Measurements from ENCODE around the gene FOXD4.
A peak's percentile ranks its signal among the peaks of the same experiment; 100 is the strongest.
"Not testable (repeated sequence)": the region's sequence is repeated elsewhere in the genome, so short reads cannot be mapped to it uniquely, and the experiment has no call there.

The FOXD4 gene

DNA sequence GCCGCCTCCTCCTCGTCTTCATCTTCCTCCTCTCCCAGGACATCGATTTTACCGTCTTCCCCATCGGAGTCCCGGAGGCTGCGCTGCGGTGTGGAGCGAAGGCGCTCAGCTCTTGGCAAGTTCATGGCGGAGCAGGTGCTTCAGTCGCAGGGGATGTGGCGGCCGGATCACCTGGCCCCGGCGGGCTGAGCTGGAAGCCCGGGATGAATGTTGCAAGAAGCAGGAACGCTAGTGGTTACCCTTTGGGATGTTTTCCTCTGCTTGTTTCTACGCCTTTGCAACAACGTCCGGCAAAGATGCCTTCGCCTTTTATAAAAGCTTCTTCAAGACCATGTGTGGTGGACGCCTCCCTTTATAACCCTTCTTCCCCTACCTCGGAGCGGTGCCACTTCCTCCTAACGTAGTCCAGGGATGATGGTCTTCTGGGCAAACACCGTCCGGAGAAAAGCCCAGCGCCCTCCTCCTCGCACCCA, at the start of gene FOXD4:
TSS of gene FOXD4 (minus strand) at position 423 of the 473 bp plus-strand sequence. CDS start at position 125, 298 bp downstream.
- H3K4me3 ChIP-seq (ENCODE audit: low read depth, low read length): peak within 1 kb of the TSS; percentile 41; the same call in 1 of the 2 replicates
- not testable (repeated sequence) for H3K9ac ChIP-seq (ENCODE audit: low read depth, low read length); H3K4me1 ChIP-seq (ENCODE audit: control insufficient read depth, insufficient read depth, low read length); H3K9me3 ChIP-seq (ENCODE audit: control insufficient read depth, insufficient read depth, low read length); H3K27ac ChIP-seq (ENCODE audit: low read depth, low read length); H3K36me3 ChIP-seq (ENCODE audit: control insufficient read depth, insufficient read depth, low read length)
- peaks cover 51% of the 10 kb centered on the region for H3K27me3 ChIP-seq (ENCODE audit: control insufficient read depth, insufficient read depth, low read length)

DNA sequence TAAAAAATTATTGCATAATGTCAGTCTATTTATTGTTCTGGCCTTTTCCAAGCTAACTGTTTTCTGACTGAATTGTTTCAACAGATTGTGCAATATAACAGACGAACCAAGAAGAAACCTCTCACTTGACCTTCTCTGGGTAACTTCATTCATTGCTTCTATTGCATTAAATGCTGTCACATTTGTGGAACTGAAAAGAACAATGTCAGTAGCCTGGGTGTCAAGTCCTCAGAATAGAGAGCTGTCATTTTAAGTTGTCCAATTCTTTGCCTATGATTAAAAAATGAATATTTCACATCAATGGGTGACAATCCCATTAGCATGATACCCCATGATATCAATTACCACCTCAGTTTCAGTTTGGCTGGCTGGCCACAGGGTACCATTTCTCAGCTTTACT, 41.7 kb upstream of the FOXD4 start:
- not testable (repeated sequence) for H3K27me3 ChIP-seq (ENCODE audit: control insufficient read depth, insufficient read depth, low read length); H3K27ac ChIP-seq (ENCODE audit: low read depth, low read length); H3K4me3 ChIP-seq (ENCODE audit: low read depth, low read length); H3K4me1 ChIP-seq (ENCODE audit: control insufficient read depth, insufficient read depth, low read length); H3K9ac ChIP-seq (ENCODE audit: low read depth, low read length); H3K36me3 ChIP-seq (ENCODE audit: control insufficient read depth, insufficient read depth, low read length); H3K9me3 ChIP-seq (ENCODE audit: control insufficient read depth, insufficient read depth, low read length)

DNA sequence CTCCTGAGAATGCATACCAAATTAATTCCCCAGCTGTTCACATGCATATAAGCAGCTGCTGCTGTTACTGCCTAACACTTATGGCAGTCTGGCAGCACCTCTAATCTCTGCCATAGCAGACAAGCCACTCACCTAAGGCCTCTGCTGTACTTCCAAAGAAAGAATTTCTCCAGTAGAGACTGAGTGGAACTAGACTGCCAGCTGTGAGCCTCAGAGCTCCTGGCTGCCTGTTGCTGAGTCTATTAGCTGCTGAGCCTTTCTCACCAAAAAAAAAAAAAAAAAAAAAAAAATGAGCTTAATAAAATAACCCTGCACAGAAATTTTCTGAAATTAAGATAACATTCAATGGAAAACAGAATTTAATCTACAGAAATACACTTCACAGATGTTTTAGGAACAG, 33.0 kb upstream of the FOXD4 start:
- not testable (repeated sequence) for H3K36me3 ChIP-seq (ENCODE audit: control insufficient read depth, insufficient read depth, low read length); H3K9me3 ChIP-seq (ENCODE audit: control insufficient read depth, insufficient read depth, low read length); H3K27ac ChIP-seq (ENCODE audit: low read depth, low read length); H3K4me1 ChIP-seq (ENCODE audit: control insufficient read depth, insufficient read depth, low read length); H3K9ac ChIP-seq (ENCODE audit: low read depth, low read length); H3K4me3 ChIP-seq (ENCODE audit: low read depth, low read length); H3K27me3 ChIP-seq (ENCODE audit: control insufficient read depth, insufficient read depth, low read length)

DNA sequence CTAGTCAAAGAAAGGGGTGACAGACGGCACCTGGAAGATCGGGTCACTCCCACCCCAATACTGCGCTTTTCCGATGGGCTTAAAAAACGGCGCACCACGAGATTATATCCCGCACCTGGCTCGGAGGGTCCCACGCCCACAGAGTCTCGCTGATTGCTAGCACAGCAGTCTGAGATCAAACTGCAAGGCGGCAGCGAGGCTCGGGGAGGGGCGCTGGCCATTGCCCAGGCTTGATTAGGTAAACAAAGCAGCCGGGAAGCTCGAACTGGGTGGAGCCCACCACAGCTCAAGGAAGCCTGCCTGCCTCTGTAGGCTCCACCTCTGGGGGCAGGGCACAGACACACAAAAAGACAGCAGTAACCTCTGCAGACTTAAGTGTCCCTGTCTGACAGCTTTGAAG, 21.7 kb upstream of the FOXD4 start:
- H3K9me3 ChIP-seq (ENCODE audit: control insufficient read depth, insufficient read depth, low read length); H3K36me3 ChIP-seq (ENCODE audit: control insufficient read depth, insufficient read depth, low read length); H3K4me1 ChIP-seq (ENCODE audit: control insufficient read depth, insufficient read depth, low read length); H3K27ac ChIP-seq (ENCODE audit: low read depth, low read length); H3K27me3 ChIP-seq (ENCODE audit: control insufficient read depth, insufficient read depth, low read length); H3K4me3 ChIP-seq (ENCODE audit: low read depth, low read length); H3K9ac ChIP-seq (ENCODE audit: low read depth, low read length): not testable (repeated sequence)

DNA sequence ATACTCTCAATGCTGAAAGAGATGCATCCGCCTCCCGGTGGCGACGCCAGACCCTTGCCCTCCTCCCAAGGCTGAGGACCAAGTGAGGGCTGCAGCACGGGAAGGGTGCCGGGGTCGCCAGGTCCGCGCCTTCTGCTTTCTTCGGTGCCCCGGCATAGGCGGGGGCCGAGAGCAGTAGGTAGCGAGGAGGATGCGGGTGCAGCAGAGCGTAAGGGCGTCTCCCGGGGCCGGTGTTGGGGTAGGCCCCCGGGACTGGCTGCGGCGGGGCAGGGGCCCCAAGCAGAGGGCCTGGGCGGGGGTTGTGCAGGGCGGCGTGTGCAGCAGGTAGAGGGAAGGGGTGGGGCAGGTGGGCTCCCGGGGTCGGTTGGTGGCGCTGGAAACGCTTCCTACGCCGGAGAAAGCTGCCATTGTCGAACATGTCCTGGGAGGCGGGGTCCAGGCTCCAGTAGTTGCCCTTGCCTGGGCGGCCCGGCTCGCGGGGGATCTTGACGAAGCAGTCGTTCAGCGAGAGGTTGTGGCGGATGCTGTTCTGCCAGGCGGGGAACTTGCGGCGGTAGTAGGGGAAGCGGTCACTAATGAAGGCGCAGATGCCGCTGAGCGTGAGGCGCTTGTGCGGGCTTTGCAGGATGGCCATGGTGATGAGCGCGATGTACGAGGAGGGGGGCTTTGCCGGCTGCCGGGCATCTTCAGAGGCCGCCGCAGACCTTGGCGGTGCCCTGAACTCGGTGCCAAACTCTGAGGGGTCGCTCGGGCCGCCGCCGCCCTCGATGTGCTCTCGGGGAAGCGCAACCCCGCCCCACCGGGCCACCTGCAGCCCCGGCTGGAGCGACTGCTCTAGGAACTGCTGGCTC, 848 bp downstream of the FOXD4 start:
- H3K9me3 ChIP-seq (ENCODE audit: control insufficient read depth, insufficient read depth, low read length); H3K9ac ChIP-seq (ENCODE audit: low read depth, low read length); H3K27ac ChIP-seq (ENCODE audit: low read depth, low read length); H3K4me1 ChIP-seq (ENCODE audit: control insufficient read depth, insufficient read depth, low read length); H3K36me3 ChIP-seq (ENCODE audit: control insufficient read depth, insufficient read depth, low read length): not testable (repeated sequence)
- peak overlapping the region; percentile 41; the same call in 1 of the 2 replicates for H3K4me3 ChIP-seq (ENCODE audit: low read depth, low read length)
- H3K27me3 ChIP-seq (ENCODE audit: control insufficient read depth, insufficient read depth, low read length): peaks cover 57% of the 10 kb centered on the region

DNA sequence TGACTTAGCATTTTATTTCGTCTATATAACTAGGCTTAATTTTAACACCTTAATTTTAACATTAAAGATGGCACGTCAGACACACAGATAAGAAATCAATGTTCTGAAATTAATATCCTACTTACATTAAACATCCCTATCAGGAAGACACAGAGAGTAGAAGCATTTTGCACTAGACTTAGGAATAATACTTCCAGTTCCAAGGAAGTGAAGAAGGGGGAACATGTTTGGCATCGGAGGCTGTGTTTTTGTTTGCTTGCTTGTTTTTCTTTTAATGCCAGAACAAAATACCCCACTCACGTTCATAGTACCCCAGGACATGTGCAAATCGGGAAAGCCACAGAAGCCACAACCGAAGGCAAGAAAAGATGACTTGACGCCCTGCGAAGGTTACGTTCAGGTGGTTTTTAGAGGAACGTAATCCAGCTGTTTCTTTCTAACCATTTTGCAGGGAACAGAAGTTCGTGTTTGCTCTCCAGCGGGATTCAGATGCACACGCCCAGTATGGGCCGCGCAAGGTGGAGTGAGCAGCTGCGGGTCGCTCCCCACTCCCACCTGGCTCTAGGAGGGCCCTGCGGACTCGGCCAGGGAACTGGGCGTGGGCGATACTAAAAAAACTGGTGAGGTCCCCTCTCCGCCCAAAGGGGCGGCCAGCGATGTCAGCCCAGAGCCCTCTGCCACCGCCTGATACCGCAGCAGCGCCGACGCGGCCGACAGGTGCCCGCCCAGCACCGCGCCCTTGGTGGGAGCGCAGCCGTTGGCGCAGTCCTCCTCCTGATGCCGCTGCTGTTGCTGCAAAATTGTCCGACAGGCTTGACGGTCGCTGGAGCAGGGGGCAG, 1.8 kb downstream of the FOXD4 start:
- not testable (repeated sequence) for H3K36me3 ChIP-seq (ENCODE audit: control insufficient read depth, insufficient read depth, low read length); H3K27ac ChIP-seq (ENCODE audit: low read depth, low read length); H3K9ac ChIP-seq (ENCODE audit: low read depth, low read length); H3K4me1 ChIP-seq (ENCODE audit: control insufficient read depth, insufficient read depth, low read length); H3K9me3 ChIP-seq (ENCODE audit: control insufficient read depth, insufficient read depth, low read length); H3K4me3 ChIP-seq (ENCODE audit: low read depth, low read length)
- H3K27me3 ChIP-seq (ENCODE audit: control insufficient read depth, insufficient read depth, low read length): peaks cover 65% of the 10 kb centered on the region

DNA sequence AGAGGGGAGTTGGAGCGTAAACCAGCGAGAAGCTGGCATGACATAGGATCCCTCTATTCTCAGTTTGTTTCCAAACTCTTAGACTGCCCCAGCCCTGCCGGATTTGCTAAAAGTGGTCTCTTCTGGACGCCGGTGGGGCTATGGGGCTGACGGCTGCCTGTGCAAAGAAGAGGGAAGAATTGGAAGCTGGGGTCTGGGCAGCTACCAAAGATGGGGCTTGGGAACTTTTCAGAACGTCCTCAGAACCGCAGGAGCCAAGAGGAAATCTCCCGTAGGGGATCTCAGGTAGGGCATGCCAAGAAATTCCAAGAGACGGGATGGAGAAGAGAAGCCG, 3.1 kb downstream of the FOXD4 start:
- H3K9ac ChIP-seq (ENCODE audit: low read depth, low read length); H3K36me3 ChIP-seq (ENCODE audit: control insufficient read depth, insufficient read depth, low read length); H3K4me1 ChIP-seq (ENCODE audit: control insufficient read depth, insufficient read depth, low read length); H3K27ac ChIP-seq (ENCODE audit: low read depth, low read length); H3K9me3 ChIP-seq (ENCODE audit: control insufficient read depth, insufficient read depth, low read length); H3K4me3 ChIP-seq (ENCODE audit: low read depth, low read length): not testable (repeated sequence)
- peaks cover 76% of the 10 kb centered on the region for H3K27me3 ChIP-seq (ENCODE audit: control insufficient read depth, insufficient read depth, low read length)

DNA sequence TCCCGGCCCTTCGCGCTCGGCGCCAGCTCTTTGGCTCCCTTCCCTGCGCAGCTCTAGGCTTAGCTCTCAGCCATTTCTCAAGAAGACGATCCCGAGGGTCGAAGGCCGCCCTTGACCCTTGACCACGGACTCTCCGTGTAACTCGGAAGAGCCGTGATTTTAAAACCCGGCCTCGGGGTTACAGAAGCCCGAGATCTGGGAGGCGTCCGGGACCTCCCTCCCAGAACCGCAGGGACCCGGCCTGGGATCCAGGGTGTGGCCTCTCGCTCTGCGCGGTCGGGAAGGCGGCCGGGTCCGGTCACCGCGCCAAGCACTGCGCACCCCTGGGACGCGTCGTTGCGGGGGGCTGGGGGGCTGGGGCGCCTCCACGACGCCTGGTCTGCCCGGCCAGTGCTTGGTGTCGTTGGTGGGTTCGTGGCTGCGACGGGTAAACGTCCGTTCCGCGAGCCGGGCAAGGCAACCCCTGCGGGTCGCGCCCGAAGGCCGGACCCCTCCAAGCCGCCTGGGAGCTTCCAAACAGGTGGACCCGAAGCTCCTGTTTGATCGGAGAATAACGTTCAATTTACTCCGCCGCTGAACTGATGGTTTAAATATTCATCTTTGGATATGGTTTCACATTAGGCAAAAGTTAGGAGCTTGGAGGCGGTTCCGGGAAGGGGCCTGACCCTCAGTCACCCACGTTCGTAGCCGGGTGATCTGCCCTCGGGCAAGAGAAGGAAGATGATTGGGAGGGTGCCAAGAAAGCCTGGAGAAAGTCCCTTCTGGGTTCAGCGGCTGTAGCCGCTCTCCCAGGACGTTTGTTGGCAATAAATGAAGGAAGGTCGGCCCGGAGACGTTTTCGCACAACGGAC, 3.7 kb downstream of the FOXD4 start:
- Histone ChIP-seq H3K4me3 (ENCODE audit: low read depth, low read length) (peak overlapping the region; percentile 50), H3K27me3 (ENCODE audit: control insufficient read depth, insufficient read depth, low read length) (peaks cover 82% of the 10 kb centered on the region)
- not testable (repeated sequence) for H3K9ac ChIP-seq (ENCODE audit: low read depth, low read length); H3K9me3 ChIP-seq (ENCODE audit: control insufficient read depth, insufficient read depth, low read length); H3K36me3 ChIP-seq (ENCODE audit: control insufficient read depth, insufficient read depth, low read length); H3K27ac ChIP-seq (ENCODE audit: low read depth, low read length); H3K4me1 ChIP-seq (ENCODE audit: control insufficient read depth, insufficient read depth, low read length)

DNA sequence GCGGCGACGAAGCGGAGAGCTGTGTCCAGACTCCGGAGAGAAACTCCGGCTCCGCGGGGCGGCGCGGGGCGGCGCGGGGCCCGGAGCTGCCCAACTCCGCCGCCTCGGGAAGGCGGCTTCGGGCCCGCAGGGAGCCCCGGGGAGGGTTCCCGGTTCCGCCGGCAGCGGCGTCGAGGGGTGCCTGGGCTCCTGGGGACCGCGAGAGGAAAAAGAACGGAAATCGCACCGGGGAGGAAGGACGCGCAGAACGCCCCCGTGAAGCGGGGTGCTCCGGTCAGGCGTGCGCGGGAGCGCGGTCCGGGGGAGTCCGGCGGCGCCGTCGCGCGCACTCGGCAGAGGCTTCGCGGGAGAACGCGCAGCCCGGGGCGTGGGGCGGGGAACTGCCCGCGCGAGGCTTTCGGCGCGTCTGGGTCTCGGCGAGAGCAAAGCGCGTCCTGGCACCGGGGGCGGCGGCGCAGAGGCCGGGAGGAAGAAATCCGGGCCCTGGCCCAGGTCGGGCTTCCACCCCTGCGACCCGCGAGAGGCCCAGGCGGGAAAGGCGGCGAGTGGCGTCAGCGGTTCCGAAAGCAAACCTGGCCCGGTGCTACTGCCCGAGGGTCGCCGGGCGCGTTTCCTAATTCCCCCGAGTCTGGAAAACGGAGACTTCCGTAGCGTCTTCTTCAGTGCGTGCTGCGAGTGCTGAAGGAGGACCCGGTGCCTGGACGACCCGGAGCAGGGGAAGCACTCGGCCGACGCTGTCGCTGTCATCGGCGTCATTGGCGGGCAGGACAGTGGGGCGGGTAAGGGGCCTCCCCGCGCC, 4.5 kb downstream of the FOXD4 start:
- H3K27me3 ChIP-seq (ENCODE audit: control insufficient read depth, insufficient read depth, low read length): peaks cover 90% of the 10 kb centered on the region
- not testable (repeated sequence) for H3K4me1 ChIP-seq (ENCODE audit: control insufficient read depth, insufficient read depth, low read length); H3K9me3 ChIP-seq (ENCODE audit: control insufficient read depth, insufficient read depth, low read length); H3K36me3 ChIP-seq (ENCODE audit: control insufficient read depth, insufficient read depth, low read length); H3K9ac ChIP-seq (ENCODE audit: low read depth, low read length); H3K27ac ChIP-seq (ENCODE audit: low read depth, low read length)
- H3K4me3 ChIP-seq (ENCODE audit: low read depth, low read length): peak overlapping the region; percentile 50

All from HUES48 (cell line).